C4-2B (cell line): ENCODE data around the gene SGK1.

Experiments used
- CTCF ChIP-seq: fragments of 450-650 bp; conservative IDR thresholded peaks from 2 replicates; pipeline ENCODE4 v1.5.1; 2017; ENCODE audit warnings: mild to moderate bottlenecking
- ZFX ChIP-seq: fragments of 450-650 bp; IDR thresholded peaks from 2 replicates; pipeline ENCODE4 v1.6.1; 2017

GRCh38 chr6:134201716-134202115 is 116.2 kb downstream of the SGK1 start:
- TF ChIP-seq CTCF (no peak), ZFX (no peak)
